A673 (cell line): ENCODE data around the gene HEXIM2. TPM values are rescaled to one million over a fixed set of nuclear protein-coding genes. Genes with fewer than 3 reads are reported as not detected.

Experiments used
- Bru-seq: library from RNA; stranded (reverse); fragments of 400-500 nt; gene quantifications from one replicate; lab custom pipeline; 2021; lab: Mats Ljungman, UMichigan
- BruChase-seq, 2 experiments: library from RNA; stranded (reverse); fragments of 400-500 nt; gene quantifications; one replicate each; lab custom pipeline; 2021; lab: Mats Ljungman, UMichigan
- BruUV-seq: library from RNA; stranded (reverse); fragments of 400-500 nt; replicated peaks from 2 replicates; lab custom pipeline; 2021; lab: Mats Ljungman, UMichigan
- CTCF ChIA-PET: fragments of 300-600 bp; sonication (Branson Sonifier 250); formaldehyde crosslinking; loops from one replicate; lab custom pipeline; 2022; ENCODE audit warnings: antibody characterized with exemption; lab: Charles Lee
- POLR2A ChIA-PET: fragments of 300-600 bp; sonication (Branson Sonifier 250); formaldehyde crosslinking; loops from one replicate; lab custom pipeline; 2022; ENCODE audit warnings: antibody characterized with exemption; ENCODE audit not compliant: low non-redundant PET; lab: Charles Lee
- DNase-seq: peaks from one replicate; pipeline ENCODE4 v3.0.0-alpha.2; 2015; ENCODE audit warnings: low spot score
- H3K27ac ChIP-seq: fragments of 200-600 bp; sonication (generic); 2 replicates; pipeline ENCODE4 v1.5.1; 2016; ENCODE audit warnings: mixed run types, low read depth, mild to moderate bottlenecking, mixed read lengths, antibody characterized with exemption, low read length; ENCODE audit not compliant: poor library complexity, severe bottlenecking
- H3K27me3 ChIP-seq: fragments of 200-600 bp; sonication (generic); replicated peaks from 2 replicates; pipeline ENCODE4 v1.6.1; 2017; ENCODE audit warnings: mixed run types, low read depth, mild to moderate bottlenecking, mixed read lengths, antibody characterized with exemption, low read length; ENCODE audit not compliant: insufficient read depth, poor library complexity
- H3K36me3 ChIP-seq: fragments of 200-600 bp; sonication (generic); 2 replicates; pipeline ENCODE4 v1.6.1; 2016; ENCODE audit warnings: mixed run types, mild to moderate bottlenecking, mixed read lengths, antibody characterized with exemption, low read length; ENCODE audit not compliant: insufficient read depth, poor library complexity, severe bottlenecking
- H3K4me1 ChIP-seq: fragments of 200-600 bp; sonication (generic); 2 replicates; pipeline ENCODE4 v1.6.1; 2017; ENCODE audit warnings: mixed run types, mild to moderate bottlenecking, mixed read lengths, antibody characterized with exemption, low read length; ENCODE audit not compliant: insufficient read depth, poor library complexity, severe bottlenecking
- H3K4me3 ChIP-seq: fragments of 200-600 bp; sonication (generic); 2 replicates; pipeline ENCODE4 v1.5.1; 2016; ENCODE audit warnings: low read depth, mixed run types, mild to moderate bottlenecking, mixed read lengths, low read length; ENCODE audit not compliant: poor library complexity, severe bottlenecking
- H3K9me3 ChIP-seq: fragments of 200-600 bp; sonication (generic); 2 replicates; pipeline ENCODE4 v1.6.1; 2016; ENCODE audit warnings: mixed run types, low read depth, mild to moderate bottlenecking, mixed read lengths, antibody characterized with exemption, low read length; ENCODE audit not compliant: poor library complexity, severe bottlenecking
- EZH2 ChIP-seq: fragments of 200-600 bp; sonication (generic); IDR thresholded peaks from 2 replicates; pipeline ENCODE4 v1.6.1; 2017; ENCODE audit warnings: borderline replicate concordance, low read depth, mild to moderate bottlenecking, mixed read lengths, antibody characterized with exemption, low read length; ENCODE audit not compliant: poor library complexity, severe bottlenecking
- intact Hi-C: fragments of 100-400 bp; cut with micrococcal nuclease; formaldehyde crosslinking; loops from one replicate; pipeline ENCODE4 v1.10.0; 2022; ENCODE audit not compliant: unreplicated experiment
- long read RNA-seq: library from polyadenylated mRNA; stranded (forward); transcript quantifications from one replicate; pipeline ENCODE4 v2.0.0, GENCODE V29; 2022
- total RNA-seq: library from RNA; stranded (reverse); gene quantifications from 2 replicates; pipeline ENCODE4 v1.2.3, GENCODE V29; 2021
- TF ChIP-seq, protein P1 (sequence below): fragments of 300-800, 200-600 bp; sonication (generic); conservative IDR thresholded peaks from 2 replicates; pipeline ENCODE4 v1.5.1; 2017; ENCODE audit warnings: low read depth, mild to moderate bottlenecking, antibody characterized with exemption, low read length, moderate library complexity, mixed read lengths

The HEXIM2 gene, protein sequence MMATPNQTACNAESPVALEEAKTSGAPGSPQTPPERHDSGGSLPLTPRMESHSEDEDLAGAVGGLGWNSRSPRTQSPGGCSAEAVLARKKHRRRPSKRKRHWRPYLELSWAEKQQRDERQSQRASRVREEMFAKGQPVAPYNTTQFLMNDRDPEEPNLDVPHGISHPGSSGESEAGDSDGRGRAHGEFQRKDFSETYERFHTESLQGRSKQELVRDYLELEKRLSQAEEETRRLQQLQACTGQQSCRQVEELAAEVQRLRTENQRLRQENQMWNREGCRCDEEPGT
- 4.6 and 4.8 TPM in 2 replicates for total RNA-seq
- percentile 24 among the genes with signal in this experiment for Bru-seq, nascent RNA
- BruChase-seq, experiment 1, labeled RNA remaining after a 2-hour chase, result percentile 33 among the genes with signal in this experiment
- BruChase-seq, experiment 2, labeled RNA remaining after a 6-hour chase, result percentile 33 among the genes with signal in this experiment
- long read RNA-seq, partial matches to known transcripts, result 1 of 8 reads
- long read RNA-seq, other reads (novel, unspliced or antisense), result 0 of 8 reads

DNA sequence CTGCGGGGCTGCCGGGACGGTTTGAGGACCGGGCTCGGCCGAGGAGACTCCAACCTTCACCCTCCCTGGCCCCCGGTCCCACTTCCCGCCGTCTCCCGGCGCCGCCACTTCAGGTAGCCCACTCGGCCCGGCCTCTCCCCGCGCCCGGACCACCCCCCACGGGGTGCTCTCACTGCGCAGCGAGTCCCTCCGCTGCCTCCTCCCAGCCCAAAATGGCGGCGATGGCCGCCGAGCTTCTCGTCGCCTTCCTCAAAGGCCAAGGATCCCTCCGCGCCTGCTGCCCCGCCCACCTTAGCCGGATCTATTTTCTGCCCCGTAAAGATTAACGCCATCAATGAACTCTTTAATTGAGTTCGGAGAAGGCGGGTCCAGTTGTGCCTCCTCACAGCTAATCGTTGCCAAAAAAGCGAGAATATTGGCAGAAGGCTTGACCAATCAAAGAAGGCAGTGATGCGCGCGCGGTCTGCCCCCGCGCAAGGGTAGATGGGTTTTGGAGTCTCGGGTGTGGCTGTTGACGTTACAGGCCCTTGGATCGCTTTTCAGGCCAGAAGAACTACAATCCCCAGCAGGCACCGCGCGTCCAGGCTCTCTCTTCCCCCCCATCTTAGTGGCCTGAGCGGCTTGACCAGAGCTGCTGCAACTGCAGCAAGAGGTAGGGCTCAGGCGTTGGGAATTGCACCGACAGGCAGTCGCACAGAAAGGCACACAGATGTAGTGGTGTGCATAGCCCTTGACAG lies at the start of gene HEXIM2:
HEXIM2 (plus strand) TSS at position 588 of the 737 bp plus-strand sequence. CDS start 919 bp downstream, outside the sequence.
- peak within 1 kb of the TSS; percentile 98 for H3K27ac ChIP-seq
- intact Hi-C loops, result no loop called here
- DNase-seq, result peak; percentile 97
- H3K9me3 ChIP-seq, result no peaks in the 10 kb centered on the region
- CTCF ChIA-PET, result interaction anchor here (0.6 to 1.8 kb wide), 6 partner anchors 9 to 163 kb away, joined by 3 to 13 read pairs (median 6); partner anchors contain the start of genes ACBD4 and HEXIM1
- POLR2A ChIA-PET, result interaction anchor here (1.3 to 1.5 kb wide), 2 partner anchors 10 to 13 kb away, joined by 4 to 8 read pairs; partner anchors contain the start of gene HEXIM1
- H3K4me3 ChIP-seq, result peak within 1 kb of the TSS; percentile 90
- H3K27me3 ChIP-seq, result no peaks in the 10 kb centered on the region
- H3K4me1 ChIP-seq, result peaks cover 6% of the 10 kb centered on the region
- TF ChIP-seq, protein P1, sequence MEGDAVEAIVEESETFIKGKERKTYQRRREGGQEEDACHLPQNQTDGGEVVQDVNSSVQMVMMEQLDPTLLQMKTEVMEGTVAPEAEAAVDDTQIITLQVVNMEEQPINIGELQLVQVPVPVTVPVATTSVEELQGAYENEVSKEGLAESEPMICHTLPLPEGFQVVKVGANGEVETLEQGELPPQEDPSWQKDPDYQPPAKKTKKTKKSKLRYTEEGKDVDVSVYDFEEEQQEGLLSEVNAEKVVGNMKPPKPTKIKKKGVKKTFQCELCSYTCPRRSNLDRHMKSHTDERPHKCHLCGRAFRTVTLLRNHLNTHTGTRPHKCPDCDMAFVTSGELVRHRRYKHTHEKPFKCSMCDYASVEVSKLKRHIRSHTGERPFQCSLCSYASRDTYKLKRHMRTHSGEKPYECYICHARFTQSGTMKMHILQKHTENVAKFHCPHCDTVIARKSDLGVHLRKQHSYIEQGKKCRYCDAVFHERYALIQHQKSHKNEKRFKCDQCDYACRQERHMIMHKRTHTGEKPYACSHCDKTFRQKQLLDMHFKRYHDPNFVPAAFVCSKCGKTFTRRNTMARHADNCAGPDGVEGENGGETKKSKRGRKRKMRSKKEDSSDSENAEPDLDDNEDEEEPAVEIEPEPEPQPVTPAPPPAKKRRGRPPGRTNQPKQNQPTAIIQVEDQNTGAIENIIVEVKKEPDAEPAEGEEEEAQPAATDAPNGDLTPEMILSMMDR, result no peak
- TF ChIP-seq EZH2, result no peak
- no TSS peak for BruUV-seq
- no peaks in the 10 kb centered on the region for H3K36me3 ChIP-seq

DNA sequence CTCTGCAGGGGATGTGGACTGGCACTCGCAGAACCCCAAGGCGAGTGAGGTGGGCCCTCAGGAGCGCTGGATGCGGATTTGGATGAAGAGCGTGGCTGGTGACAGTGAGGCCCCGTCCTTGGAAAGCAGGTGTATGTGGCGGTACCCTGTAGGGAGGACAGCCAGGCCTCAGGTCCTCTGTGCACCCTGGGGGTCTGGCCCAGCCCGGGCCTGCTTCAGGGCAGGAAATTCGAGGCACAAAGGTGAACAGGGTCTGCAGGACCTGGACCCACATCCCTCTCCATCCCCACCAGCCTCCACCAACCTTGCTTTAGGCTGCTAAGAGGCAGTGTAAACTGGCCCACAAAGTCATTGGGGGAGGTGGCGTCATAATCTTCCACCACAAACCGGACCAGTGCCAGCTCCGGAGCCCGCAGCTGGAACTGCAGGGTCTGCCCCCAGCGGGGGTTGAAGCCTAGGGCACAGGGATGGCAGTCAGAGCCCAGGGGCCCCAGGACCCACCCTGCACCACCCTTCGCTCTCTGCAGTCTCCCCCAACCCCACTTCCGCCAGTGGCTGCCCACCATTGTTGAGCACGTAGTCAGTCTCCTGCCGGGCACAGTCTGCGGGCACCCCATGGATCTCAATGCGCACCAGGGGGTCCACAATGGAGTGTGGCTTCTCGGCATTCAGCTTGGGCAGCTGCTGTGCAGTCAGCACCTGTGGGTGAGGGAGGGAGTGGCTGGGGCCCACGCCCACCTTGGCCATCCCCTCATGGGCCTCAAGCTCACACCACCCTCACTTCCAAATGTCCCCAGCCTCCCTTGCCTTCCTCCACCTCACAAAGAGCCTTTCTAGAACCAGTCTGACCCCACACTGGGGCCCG lies 48.9 kb upstream of the HEXIM2 start:
- no peak overlapping the region for H3K27ac ChIP-seq
- BruUV-seq, result no TSS peak
- intact Hi-C loops, result no loop called here
- DNase-seq, result no peak
- H3K4me3 ChIP-seq, result no peak overlapping the region
- no peaks in the 10 kb centered on the region for H3K36me3 ChIP-seq
- TF ChIP-seq, protein P1, result no peak
- no peak for TF ChIP-seq EZH2
- H3K9me3 ChIP-seq, result no peaks in the 10 kb centered on the region
- ChIA-PET CTCF (no interaction called here), POLR2A (no interaction called here)
- no peaks in the 10 kb centered on the region for H3K27me3 ChIP-seq
- no peaks in the 10 kb centered on the region for H3K4me1 ChIP-seq

DNA sequence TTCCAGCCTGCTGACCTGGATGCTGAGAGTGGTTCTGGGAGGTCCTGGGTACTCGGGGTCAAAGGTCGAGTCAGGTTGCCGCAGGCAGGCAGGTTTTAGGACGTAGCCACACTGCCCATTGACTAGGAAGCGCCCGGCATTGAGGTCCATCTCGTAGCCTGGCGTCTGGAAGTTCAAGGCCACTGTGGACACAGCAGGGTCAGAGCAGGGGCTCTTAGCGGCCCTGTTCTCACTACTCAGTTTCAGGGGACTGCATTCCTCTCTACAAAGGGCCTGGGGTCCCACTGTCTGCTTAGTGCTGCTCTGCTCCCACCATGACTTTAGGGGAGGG lies 48.3 kb upstream of the HEXIM2 start:
- Histone ChIP-seq H3K27ac (no peak overlapping the region), H3K4me3 (no peak overlapping the region), H3K36me3 (no peaks in the 10 kb centered on the region), H3K27me3 (no peaks in the 10 kb centered on the region), H3K9me3 (no peaks in the 10 kb centered on the region), H3K4me1 (no peaks in the 10 kb centered on the region)
- CTCF ChIA-PET, result no interaction called here
- intact Hi-C loops, result no loop called here
- no peak for DNase-seq
- no peak for TF ChIP-seq EZH2
- TF ChIP-seq, protein P1, result no peak
- POLR2A ChIA-PET, result no interaction called here
- no TSS peak for BruUV-seq
